Keratinocyte (primary cell): ENCODE measurements around the gene PDCD1LG2. TPM values are rescaled to one million over a fixed set of nuclear protein-coding genes. Genes with fewer than 3 reads are reported as not detected.

ENCODE experiments used
- DNase-seq: peaks from one replicate; pipeline ENCODE4 v3.0.0-alpha.2; 2011; ENCODE audit warnings: low read depth, missing footprints, low spot score
- FAIRE-seq: peaks from 2 replicates; lab custom pipeline; 2011; peaks lifted over from hg19 to GRCh38; lab: Jason Lieb, UNC
- H2AFZ ChIP-seq: 2 replicates; pipeline ENCODE4 v1.6.0; 2012; ENCODE audit warnings: low read length, control low read depth, inconsistent platforms; ENCODE audit not compliant: control insufficient read depth
- H3K27ac ChIP-seq: 2 replicates; pipeline ENCODE4 v1.5.1; 2011; ENCODE audit warnings: low read length; ENCODE audit not compliant: control insufficient read depth, insufficient read depth
- H3K27me3 ChIP-seq: 3 replicates; pipeline ENCODE4 v1.6.0; 2011; ENCODE audit warnings: low read length; ENCODE audit not compliant: control insufficient read depth, insufficient read depth; ENCODE audit errors: extremely low read depth
- H3K36me3 ChIP-seq, 2 experiments: 2 replicates in 1 of 2; 3 replicates in 1 of 2; pipeline ENCODE4 v1.5.1; 2011; ENCODE audit warnings: low read length in 2 of 2, mild to moderate bottlenecking in 1 of 2; ENCODE audit not compliant: control insufficient read depth in 2 of 2, insufficient read depth in 2 of 2; ENCODE audit errors: extremely low read depth in 1 of 2
- H3K4me1 ChIP-seq: 3 replicates; pipeline ENCODE4 v1.5.1; 2011; ENCODE audit warnings: low read length; ENCODE audit not compliant: control insufficient read depth, insufficient read depth; ENCODE audit errors: extremely low read depth
- H3K4me2 ChIP-seq: 3 replicates; pipeline ENCODE4 v1.6.0; 2011; ENCODE audit warnings: low read depth, low read length; ENCODE audit not compliant: control insufficient read depth, insufficient read depth; ENCODE audit errors: extremely low read depth
- H3K4me3 ChIP-seq, 3 experiments: fragments of 200-600 bp in 1 of 3; sonication (generic) in 1 of 3; 2 replicates in 2 of 3; 3 replicates in 1 of 3; pipeline ENCODE4 v1.5.1; 2011 to 2016; ENCODE audit warnings: low read length in 3 of 3, mild to moderate bottlenecking in 3 of 3, control low read depth in 2 of 3, inconsistent platforms in 1 of 3, low read depth in 1 of 3, mixed read lengths in 1 of 3, mixed run types in 1 of 3, moderate library complexity in 1 of 3; ENCODE audit not compliant: control insufficient read depth in 2 of 3, insufficient read depth in 2 of 3; ENCODE audit errors: extremely low read depth in 1 of 3
- H3K79me2 ChIP-seq: 2 replicates; pipeline ENCODE4 v1.6.0; 2012; ENCODE audit warnings: low read length; ENCODE audit not compliant: control insufficient read depth, insufficient read depth
- H3K9ac ChIP-seq: 3 replicates; pipeline ENCODE4 v1.6.0; 2011; ENCODE audit warnings: low read length; ENCODE audit not compliant: control insufficient read depth, insufficient read depth; ENCODE audit errors: extremely low read depth
- H3K9me1 ChIP-seq: 3 replicates; pipeline ENCODE4 v1.6.0; 2011; ENCODE audit warnings: low read length; ENCODE audit not compliant: control insufficient read depth, insufficient read depth; ENCODE audit errors: extremely low read depth
- H3K9me3 ChIP-seq: 2 replicates; pipeline ENCODE4 v1.5.1; 2012; ENCODE audit warnings: low read depth, low read length; ENCODE audit not compliant: control insufficient read depth
- H4K20me1 ChIP-seq: 3 replicates; pipeline ENCODE4 v1.6.0; 2011; ENCODE audit warnings: low read length; ENCODE audit not compliant: control insufficient read depth, insufficient read depth; ENCODE audit errors: extremely low read depth
- EZH2 ChIP-seq: IDR thresholded peaks from one replicate; pipeline ENCODE4 v1.6.1; 2012; ENCODE audit warnings: inconsistent platforms, mild to moderate bottlenecking, low read length, moderate library complexity
- dilution Hi-C: fragments of 300-500 bp; cut with MboI; formaldehyde crosslinking; loops from one replicate; pipeline ENCODE4 v1.7.0; 2020; ENCODE audit warnings: low sequenced_read_pairs; ENCODE audit not compliant: extremely low pct_ligation_motif_present
- polyA plus RNA-seq, 5 experiments: library from polyadenylated mRNA; depleted of rRNA in 3 of 5; stranded (reverse) in 3 of 5; stranded (forward) in 1 of 5; unstranded in 1 of 5; fragments of >200 nt; gene quantifications; 1 replicate in 1 of 5; 2 replicates in 3 of 5; 3 replicates in 1 of 5; pipeline versions ENCODE4 v1.2.1 to v1.2.3, GENCODE V29; 2011 to 2012; ENCODE audit warnings: missing spikeins in 2 of 5, low read depth in 1 of 5, low replicate concordance in 1 of 5
- TF ChIP-seq, protein P1 (sequence below), 3 experiments: IDR thresholded peaks in 1 of 3; conservative IDR thresholded peaks in 1 of 3; optimal IDR thresholded peaks in 1 of 3; 2 replicates in 2 of 3; 3 replicates in 1 of 3; pipeline versions ENCODE3 to v1.5.1; 2011; ENCODE audit warnings: low read length in 3 of 3, mild to moderate bottlenecking in 3 of 3, moderate library complexity in 2 of 3, control low read depth in 1 of 3, inconsistent platforms in 1 of 3; ENCODE audit not compliant: insufficient read depth in 2 of 3; ENCODE audit errors: extremely low read depth in 1 of 3

The PDCD1LG2 gene
- polyA plus RNA-seq, 1 donor (not counting 4 experiments of a cell fraction or from before 2014, with no cell fraction given), result 20.2 TPM

DNA sequence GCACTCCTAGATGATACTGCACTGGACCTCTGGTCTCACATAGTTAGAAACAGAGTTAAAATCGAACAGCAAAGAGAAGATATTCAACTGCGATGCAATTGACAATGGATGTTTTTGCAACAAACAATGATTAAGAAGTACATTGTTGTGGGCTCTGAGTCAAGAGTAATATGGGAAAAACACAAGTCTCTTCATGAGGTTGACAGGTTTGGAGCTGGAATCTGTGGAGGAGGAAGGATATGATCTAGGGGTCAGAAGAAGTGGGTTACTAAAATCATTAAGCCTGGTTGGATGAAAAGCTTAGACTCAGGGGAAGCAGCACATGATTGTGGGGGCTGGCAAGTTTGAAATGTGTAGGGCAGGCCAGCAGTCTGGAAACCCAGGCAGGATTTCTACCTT is 53.1 kb downstream of the PDCD1LG2 start:
- dilution Hi-C loops, result no loop called here
- Histone ChIP-seq H4K20me1 (no peaks in the 10 kb centered on the region), H3K9ac (no peak overlapping the region), H3K27me3 (no peaks in the 10 kb centered on the region), H3K4me2 (peak overlapping the region; percentile 61), H2AFZ (no peak overlapping the region), H3K27ac (peak overlapping the region; percentile 77), H3K4me1 (peaks cover 46% of the 10 kb centered on the region), H3K79me2 (no peaks in the 10 kb centered on the region), H3K9me3 (no peaks in the 10 kb centered on the region), H3K4me3 (peak overlapping the region in 1 of 3 experiments; percentile 15), H3K36me3 (peaks cover 2 to 11% of the 10 kb centered on the region in 2 experiments), H3K9me1 (no peaks in the 10 kb centered on the region)
- no peak for TF ChIP-seq EZH2
- TF ChIP-seq, protein P1, sequence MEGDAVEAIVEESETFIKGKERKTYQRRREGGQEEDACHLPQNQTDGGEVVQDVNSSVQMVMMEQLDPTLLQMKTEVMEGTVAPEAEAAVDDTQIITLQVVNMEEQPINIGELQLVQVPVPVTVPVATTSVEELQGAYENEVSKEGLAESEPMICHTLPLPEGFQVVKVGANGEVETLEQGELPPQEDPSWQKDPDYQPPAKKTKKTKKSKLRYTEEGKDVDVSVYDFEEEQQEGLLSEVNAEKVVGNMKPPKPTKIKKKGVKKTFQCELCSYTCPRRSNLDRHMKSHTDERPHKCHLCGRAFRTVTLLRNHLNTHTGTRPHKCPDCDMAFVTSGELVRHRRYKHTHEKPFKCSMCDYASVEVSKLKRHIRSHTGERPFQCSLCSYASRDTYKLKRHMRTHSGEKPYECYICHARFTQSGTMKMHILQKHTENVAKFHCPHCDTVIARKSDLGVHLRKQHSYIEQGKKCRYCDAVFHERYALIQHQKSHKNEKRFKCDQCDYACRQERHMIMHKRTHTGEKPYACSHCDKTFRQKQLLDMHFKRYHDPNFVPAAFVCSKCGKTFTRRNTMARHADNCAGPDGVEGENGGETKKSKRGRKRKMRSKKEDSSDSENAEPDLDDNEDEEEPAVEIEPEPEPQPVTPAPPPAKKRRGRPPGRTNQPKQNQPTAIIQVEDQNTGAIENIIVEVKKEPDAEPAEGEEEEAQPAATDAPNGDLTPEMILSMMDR (optimal IDR thresholded peaks at IDR 0.05 in 1 of 3, IDR thresholded peaks at IDR 0.05 in 1 of 3, conservative IDR thresholded peaks at IDR 0.05 in 1 of 3; ENCODE audit: extremely low read depth in 1 of 3, insufficient read depth in 2 of 3, low read length in 3 of 3), result no peak
- no peak for FAIRE-seq
- DNase-seq, result no peak

DNA sequence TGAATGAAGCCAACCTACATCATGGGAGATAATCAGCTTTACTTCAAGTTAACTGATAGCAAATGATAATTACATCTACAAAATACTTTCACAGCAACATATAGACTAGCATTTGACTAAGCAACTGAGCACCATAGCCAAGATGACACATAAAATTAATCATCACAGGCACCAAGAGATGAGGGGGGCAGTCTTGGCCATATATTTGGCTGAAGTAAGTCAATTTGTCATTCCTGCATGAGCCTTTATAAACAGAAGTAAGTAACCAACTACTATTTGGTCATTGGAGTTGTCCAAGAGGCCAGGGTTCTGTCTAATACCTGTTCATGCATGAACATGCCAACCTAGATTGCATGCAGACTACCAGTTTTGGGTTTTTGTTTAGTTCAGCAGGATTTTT is 53.6 kb downstream of the PDCD1LG2 start:
- Histone ChIP-seq H3K9me3 (no peaks in the 10 kb centered on the region), H3K79me2 (no peaks in the 10 kb centered on the region), H4K20me1 (no peaks in the 10 kb centered on the region), H3K36me3 (peaks cover 2 to 11% of the 10 kb centered on the region in 2 experiments), H3K4me2 (peak overlapping the region; percentile 61), H3K4me1 (peaks cover 47% of the 10 kb centered on the region), H3K9ac (no peak overlapping the region), H3K4me3 (peak overlapping the region in 1 of 3 experiments; percentile 15), H3K27me3 (no peaks in the 10 kb centered on the region), H2AFZ (no peak overlapping the region), H3K9me1 (no peaks in the 10 kb centered on the region), H3K27ac (peak overlapping the region; percentile 77)
- TF ChIP-seq, protein P1 (optimal IDR thresholded peaks at IDR 0.05 in 1 of 3, IDR thresholded peaks at IDR 0.05 in 1 of 3, conservative IDR thresholded peaks at IDR 0.05 in 1 of 3; ENCODE audit: extremely low read depth in 1 of 3, insufficient read depth in 2 of 3, low read length in 3 of 3), result no peak
- no peak for TF ChIP-seq EZH2
- dilution Hi-C loops, result no loop called here
- FAIRE-seq, result peak; percentile 95
- no peak for DNase-seq
